ENCODE results near the gene DCDC2. TPM values are rescaled to one million over a fixed set of nuclear protein-coding genes. Genes with fewer than 3 reads are reported as not detected.
"Not testable (repeated sequence)": the region's sequence is repeated elsewhere in the genome, so short reads cannot be mapped to it uniquely, and the experiment has no call there.

Gene DCDC2
- total RNA-seq, 1 donor from 2014 or later, result 142 TPM

DNA sequence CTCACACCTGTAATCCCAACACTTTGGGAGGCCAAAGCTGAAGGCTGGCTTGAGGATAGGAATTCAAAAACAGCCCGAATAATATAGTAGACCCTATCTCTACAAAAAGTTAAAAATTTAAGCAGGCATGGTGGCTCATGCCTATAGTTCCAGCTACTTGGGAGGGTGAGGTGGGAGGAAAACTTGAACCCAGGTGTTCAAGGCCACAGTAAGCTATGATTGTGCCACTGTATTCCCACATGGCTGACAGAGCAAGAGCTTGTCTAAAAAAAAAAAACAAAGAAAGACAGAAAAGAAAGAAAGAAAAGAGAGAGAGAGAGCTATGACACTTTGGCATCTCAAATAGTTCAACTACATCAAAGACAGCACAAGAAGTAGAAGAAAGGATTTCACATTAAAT, 33.2 kb downstream of the DCDC2 start:
- no peak for DNase-seq (ENCODE audit: low read depth)
- H3K4me3 ChIP-seq (ENCODE audit: low read depth, low read length), result no peak overlapping the region
- TF ChIP-seq, protein P1, sequence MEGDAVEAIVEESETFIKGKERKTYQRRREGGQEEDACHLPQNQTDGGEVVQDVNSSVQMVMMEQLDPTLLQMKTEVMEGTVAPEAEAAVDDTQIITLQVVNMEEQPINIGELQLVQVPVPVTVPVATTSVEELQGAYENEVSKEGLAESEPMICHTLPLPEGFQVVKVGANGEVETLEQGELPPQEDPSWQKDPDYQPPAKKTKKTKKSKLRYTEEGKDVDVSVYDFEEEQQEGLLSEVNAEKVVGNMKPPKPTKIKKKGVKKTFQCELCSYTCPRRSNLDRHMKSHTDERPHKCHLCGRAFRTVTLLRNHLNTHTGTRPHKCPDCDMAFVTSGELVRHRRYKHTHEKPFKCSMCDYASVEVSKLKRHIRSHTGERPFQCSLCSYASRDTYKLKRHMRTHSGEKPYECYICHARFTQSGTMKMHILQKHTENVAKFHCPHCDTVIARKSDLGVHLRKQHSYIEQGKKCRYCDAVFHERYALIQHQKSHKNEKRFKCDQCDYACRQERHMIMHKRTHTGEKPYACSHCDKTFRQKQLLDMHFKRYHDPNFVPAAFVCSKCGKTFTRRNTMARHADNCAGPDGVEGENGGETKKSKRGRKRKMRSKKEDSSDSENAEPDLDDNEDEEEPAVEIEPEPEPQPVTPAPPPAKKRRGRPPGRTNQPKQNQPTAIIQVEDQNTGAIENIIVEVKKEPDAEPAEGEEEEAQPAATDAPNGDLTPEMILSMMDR (conservative IDR thresholded peaks at IDR 0.05; ENCODE audit: low read depth, low read length), result no peak

DNA sequence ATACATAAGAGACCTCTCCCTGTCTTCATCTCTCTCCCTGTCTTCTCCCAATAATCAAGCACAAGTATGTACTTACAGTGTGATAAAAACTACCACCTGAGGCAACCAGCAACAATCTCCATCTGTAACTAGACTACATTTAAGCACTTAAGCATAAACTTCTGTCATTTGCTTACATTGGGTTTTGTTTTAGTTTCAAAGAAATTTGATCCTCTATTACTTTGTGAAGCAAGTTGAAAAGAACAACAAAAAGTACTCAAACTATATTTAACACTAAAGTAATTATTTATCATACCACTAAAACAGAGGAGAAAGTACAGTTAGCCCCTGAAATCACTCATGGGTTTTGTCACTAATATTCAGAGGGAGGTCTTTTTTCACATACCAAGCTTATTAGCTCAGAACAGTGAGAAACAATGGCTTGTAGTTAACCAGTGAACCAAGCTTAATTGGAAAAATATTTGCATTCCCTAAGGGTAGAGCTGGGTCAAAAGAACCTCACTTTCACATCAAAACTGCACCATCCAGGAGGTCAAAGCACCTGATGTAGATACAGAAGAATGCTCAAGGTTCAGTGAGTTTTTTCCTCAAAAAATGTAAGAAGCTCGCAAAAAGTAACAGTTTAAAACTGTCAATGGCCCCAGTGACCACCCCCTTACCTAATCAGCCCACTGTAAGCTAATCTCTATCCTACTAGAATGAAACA, 34.1 kb downstream of the DCDC2 start:
- H3K4me3 ChIP-seq (ENCODE audit: low read depth, low read length), result no peak overlapping the region
- peak; percentile 97 for DNase-seq (ENCODE audit: low read depth)
- TF ChIP-seq, protein P1 (conservative IDR thresholded peaks at IDR 0.05; ENCODE audit: low read depth, low read length), result no peak

DNA sequence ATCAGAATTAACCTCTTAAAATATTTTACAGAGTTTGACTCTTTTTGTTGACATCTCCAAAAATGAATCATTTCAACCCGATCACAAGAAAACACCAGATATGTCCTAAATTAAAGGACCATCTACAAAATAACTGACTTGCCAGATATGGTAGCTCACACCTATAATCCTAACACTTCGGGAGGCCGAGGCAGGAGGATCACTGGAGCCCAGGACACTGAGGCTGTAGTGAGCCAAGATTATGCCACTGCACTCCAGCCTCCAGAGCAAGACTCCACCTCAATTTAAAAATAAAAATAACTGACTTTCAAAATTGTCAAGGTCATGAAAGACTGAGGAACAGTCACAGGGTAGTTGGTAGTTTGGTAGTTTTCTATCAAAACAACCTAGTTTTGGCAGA, 34.9 kb downstream of the DCDC2 start:
- no peak overlapping the region for H3K4me3 ChIP-seq (ENCODE audit: low read depth, low read length)
- TF ChIP-seq, protein P1 (conservative IDR thresholded peaks at IDR 0.05; ENCODE audit: low read depth, low read length), result no peak
- no peak for DNase-seq (ENCODE audit: low read depth)

DNA sequence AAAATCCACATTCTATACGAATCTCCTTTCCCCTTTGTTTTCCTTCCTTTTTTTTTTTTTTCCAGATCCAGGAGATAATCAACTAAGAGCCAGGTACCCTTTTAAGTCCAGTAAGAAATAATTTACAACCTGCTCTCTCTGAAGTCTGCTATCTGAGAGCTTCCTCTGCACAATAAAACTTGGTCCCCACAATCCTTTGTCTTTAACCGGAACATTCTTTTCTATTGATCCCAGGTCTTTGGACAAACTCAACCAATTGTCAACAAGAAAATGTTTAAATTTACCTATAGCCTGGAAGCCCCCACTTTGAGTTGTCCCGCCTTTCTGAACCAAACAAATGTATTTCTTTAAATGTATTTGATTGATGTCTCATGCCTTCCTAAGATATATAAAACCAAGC, 35.4 kb downstream of the DCDC2 start:
- not testable (repeated sequence) for DNase-seq (ENCODE audit: low read depth); H3K4me3 ChIP-seq (ENCODE audit: low read depth, low read length)

DNA sequence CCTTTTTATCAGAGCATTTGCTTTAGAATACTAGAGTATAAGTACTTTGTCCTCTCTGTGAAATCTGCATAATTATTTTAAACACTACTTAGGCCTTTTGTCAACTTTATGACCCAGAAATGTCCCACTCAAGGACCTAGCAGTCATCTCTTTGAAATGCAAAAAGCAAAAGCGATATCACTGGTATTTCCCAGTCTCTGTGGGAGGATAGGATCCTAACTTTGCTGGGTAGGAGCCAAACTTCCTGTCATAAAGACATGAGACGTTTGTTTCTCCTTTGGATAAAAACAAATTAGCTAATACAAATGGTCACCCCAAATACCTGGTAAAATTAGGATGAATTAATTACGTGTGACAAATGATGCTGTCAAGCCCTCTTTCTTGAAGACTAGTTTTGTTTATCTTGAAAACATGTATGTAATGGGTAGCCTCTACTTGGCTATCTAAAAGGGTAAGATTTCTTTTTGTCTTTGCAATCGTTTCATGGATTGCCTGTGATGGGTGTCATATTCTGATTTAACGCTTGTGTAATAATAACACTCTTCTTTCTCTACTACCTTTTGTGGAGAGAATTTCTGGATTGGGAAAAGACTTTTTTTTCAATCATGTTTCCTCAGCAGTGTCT, 36.2 kb downstream of the DCDC2 start:
- peak; percentile 72 for DNase-seq (ENCODE audit: low read depth)
- TF ChIP-seq, protein P1 (conservative IDR thresholded peaks at IDR 0.05; ENCODE audit: low read depth, low read length), result no peak
- H3K4me3 ChIP-seq (ENCODE audit: low read depth, low read length), result no peak overlapping the region

DNA sequence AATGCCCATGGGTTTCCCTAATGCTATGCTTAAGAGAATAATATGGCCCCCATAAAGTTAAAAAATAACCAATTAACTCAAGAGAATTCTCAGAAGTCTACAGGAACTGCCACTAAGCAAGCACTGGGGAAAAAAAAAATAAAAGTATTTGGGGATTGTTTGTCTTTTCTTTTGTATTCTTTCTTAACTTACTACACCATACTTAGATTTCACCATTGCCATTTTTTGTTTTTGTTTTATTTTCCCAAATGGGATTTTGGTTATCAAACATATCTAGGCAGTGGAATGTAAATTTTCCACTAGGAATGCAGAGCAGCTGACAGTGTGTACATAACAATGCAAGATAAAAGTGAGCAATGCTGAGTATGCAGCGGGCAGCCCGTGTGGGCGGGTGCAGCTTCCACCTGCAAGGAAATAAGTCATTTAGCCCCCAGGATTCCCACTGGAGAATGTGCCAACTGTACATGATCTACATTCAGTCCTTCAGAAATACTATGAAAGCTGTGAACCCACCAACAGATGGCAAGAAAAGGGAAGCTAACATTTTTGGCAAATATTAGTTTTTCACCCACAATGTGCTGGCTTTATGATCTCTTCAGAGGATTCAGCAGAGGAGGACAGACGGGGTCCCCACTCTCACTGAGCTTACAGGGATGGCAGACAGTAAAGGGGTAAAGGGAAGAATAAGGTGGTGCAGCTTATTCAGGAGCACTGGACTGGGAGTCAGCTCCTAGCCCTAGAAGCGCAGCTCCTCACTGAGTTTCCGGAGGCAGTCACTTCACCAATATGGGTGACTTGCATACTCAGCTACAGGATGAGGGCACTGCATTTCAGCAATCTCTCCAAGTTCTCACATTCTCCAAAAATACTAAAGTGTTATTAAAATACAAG, 44.4 kb downstream of the DCDC2 start:
- TF ChIP-seq, protein P1 (conservative IDR thresholded peaks at IDR 0.05; ENCODE audit: low read depth, low read length), result no peak
- H3K4me3 ChIP-seq (ENCODE audit: low read depth, low read length), result peak overlapping the region; percentile 17
- peak; percentile 90 for DNase-seq (ENCODE audit: low read depth)

DNA sequence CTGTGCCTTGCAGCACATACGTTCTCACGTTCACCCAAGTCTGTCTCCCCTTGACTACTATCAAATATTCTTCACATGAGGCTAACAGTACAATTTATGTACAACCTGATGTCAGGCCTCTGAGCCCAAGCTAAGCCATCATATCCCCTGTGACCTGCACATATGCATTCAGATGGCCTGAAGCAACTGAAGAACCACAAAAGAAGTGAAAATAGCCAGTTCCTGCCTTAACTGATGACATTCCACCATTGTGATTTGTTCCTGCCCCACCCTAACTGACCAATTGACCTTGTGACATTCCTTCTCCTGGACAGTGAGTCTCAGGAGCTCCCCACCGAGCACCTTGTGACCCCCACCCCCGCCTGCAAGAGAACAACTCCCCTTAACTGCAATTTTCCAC, 46.1 kb downstream of the DCDC2 start:
- not testable (repeated sequence) for DNase-seq (ENCODE audit: low read depth); H3K4me3 ChIP-seq (ENCODE audit: low read depth, low read length)

Data from epithelial cell of proximal tubule (primary cell).